NT2/D1 (cell line): ENCODE results near the gene AGTR2.
"Not testable (repeated sequence)": the region's sequence is repeated elsewhere in the genome, so short reads cannot be mapped to it uniquely, and the experiment has no call there.

ENCODE experiments used
- DNase-seq: peaks from one replicate; pipeline ENCODE4 v3.0.0-alpha.2; 2011; ENCODE audit warnings: low read depth, low spot score
- H3K27me3 ChIP-seq: 2 replicates; pipeline ENCODE4 v1.6.0; 2011; ENCODE audit warnings: mild to moderate bottlenecking; ENCODE audit not compliant: insufficient read length, insufficient read depth
- H3K36me3 ChIP-seq: 2 replicates; pipeline ENCODE4 v1.6.1; 2011; ENCODE audit warnings: mild to moderate bottlenecking, low read length, mixed read lengths; ENCODE audit not compliant: insufficient read depth, insufficient read length
- H3K4me1 ChIP-seq: 2 replicates; pipeline ENCODE4 v1.5.1; 2011; ENCODE audit not compliant: insufficient read depth, insufficient read length
- H3K4me3 ChIP-seq: 2 replicates; pipeline ENCODE4 v1.5.1; 2011; ENCODE audit warnings: low read depth; ENCODE audit not compliant: insufficient read length
- H3K9ac ChIP-seq: 2 replicates; pipeline ENCODE4 v1.6.0; 2011; ENCODE audit warnings: low read depth; ENCODE audit not compliant: insufficient read length
- H3K9me3 ChIP-seq: 2 replicates; pipeline ENCODE4 v1.5.1; 2011; ENCODE audit warnings: mild to moderate bottlenecking, low read length; ENCODE audit not compliant: insufficient read depth
- SUZ12 ChIP-seq: IDR thresholded peaks from 2 replicates; pipeline ENCODE4 v1.6.1; 2011; ENCODE audit not compliant: insufficient read length, insufficient read depth; ENCODE audit errors: extremely low read depth
- YY1 ChIP-seq: IDR thresholded peaks from 2 replicates; pipeline ENCODE4 v1.6.1; 2011; ENCODE audit not compliant: insufficient read length, insufficient read depth
- ZNF274 ChIP-seq: IDR thresholded peaks from 2 replicates; pipeline ENCODE4 v1.6.1; 2011; ENCODE audit warnings: mild to moderate bottlenecking, low read depth, low read length

The AGTR2 gene

GRCh38 chrX:116170511-116170910, at the start of gene AGTR2:
Gene AGTR2, plus strand, starts transcription at chrX:116170744. Its CDS starts 1,537 bp downstream, at chrX:116172281.
- TF ChIP-seq ZNF274 (no peak), SUZ12 (no peak), YY1 (no peak)
- Histone ChIP-seq H3K27me3 (no peaks in the 10 kb centered on the region), H3K9ac (no peak within 1 kb of the TSS), H3K36me3 (no peaks in the 10 kb centered on the region), H3K4me1 (no peaks in the 10 kb centered on the region), H3K9me3 (no peaks in the 10 kb centered on the region), H3K4me3 (no peak within 1 kb of the TSS)
- DNase-seq, result no peak

GRCh38 chrX:116135277-116135676, 35.3 kb upstream of the AGTR2 start:
- Histone ChIP-seq H3K4me1 (no peaks in the 10 kb centered on the region), H3K9me3 (no peaks in the 10 kb centered on the region), H3K4me3 (no peak overlapping the region), H3K36me3 (no peaks in the 10 kb centered on the region), H3K9ac (no peak overlapping the region), H3K27me3 (no peaks in the 10 kb centered on the region)
- TF ChIP-seq SUZ12 (no peak), YY1 (no peak), ZNF274 (no peak)
- DNase-seq, result no peak

- not testable (repeated sequence) for H3K9me3 ChIP-seq, H3K27me3 ChIP-seq, DNase-seq, H3K4me3 ChIP-seq, H3K4me1 ChIP-seq, H3K9ac ChIP-seq, H3K36me3 ChIP-seq
Observed at GRCh38 chrX:116141270-116141669, 29.3 kb upstream of the AGTR2 start.

GRCh38 chrX:116142976-116143375, 27.6 kb upstream of the AGTR2 start:
- Histone ChIP-seq H3K4me1 (no peaks in the 10 kb centered on the region), H3K4me3 (no peak overlapping the region), H3K9me3 (no peaks in the 10 kb centered on the region; the same call in 1 of the 2 replicates), H3K36me3 (no peaks in the 10 kb centered on the region), H3K9ac (no peak overlapping the region), H3K27me3 (no peaks in the 10 kb centered on the region)
- DNase-seq, result no peak
- TF ChIP-seq ZNF274 (no peak), YY1 (no peak), SUZ12 (no peak)

GRCh38 chrX:116172976-116173375, 2.4 kb downstream of the AGTR2 start:
- DNase-seq, result no peak

GRCh38 chrX:116181300-116181699, 10.8 kb downstream of the AGTR2 start:
- Histone ChIP-seq H3K9me3 (no peaks in the 10 kb centered on the region), H3K4me1 (no peaks in the 10 kb centered on the region), H3K4me3 (no peak overlapping the region), H3K27me3 (no peaks in the 10 kb centered on the region), H3K36me3 (no peaks in the 10 kb centered on the region), H3K9ac (no peak overlapping the region)
- DNase-seq, result no peak
- TF ChIP-seq SUZ12 (no peak), YY1 (no peak), ZNF274 (no peak)

More at GRCh38 chrX:116172976-116173375, 2.4 kb downstream of the AGTR2 start:
- Histone ChIP-seq H3K27me3 (no peaks in the 10 kb centered on the region), H3K9ac (no peak overlapping the region), H3K9me3 (no peaks in the 10 kb centered on the region), H3K4me1 (no peaks in the 10 kb centered on the region), H3K4me3 (no peak overlapping the region), H3K36me3 (no peaks in the 10 kb centered on the region)
- TF ChIP-seq ZNF274, result no peak
- no peak for TF ChIP-seq SUZ12
- TF ChIP-seq YY1, result no peak

- Histone ChIP-seq H3K4me3 (no peak overlapping the region), H3K36me3 (no peaks in the 10 kb centered on the region), H3K9me3 (no peaks in the 10 kb centered on the region), H3K27me3 (no peaks in the 10 kb centered on the region), H3K9ac (no peak overlapping the region), H3K4me1 (no peaks in the 10 kb centered on the region)
- no peak for DNase-seq
- TF ChIP-seq YY1 (no peak), ZNF274 (no peak), SUZ12 (no peak)
Observed at GRCh38 chrX:116185163-116185562, 14.6 kb downstream of the AGTR2 start.

GRCh38 chrX:116194649-116195048, 24.1 kb downstream of the AGTR2 start:
- H3K4me1 ChIP-seq, result no peaks in the 10 kb centered on the region
- DNase-seq, result no peak
- TF ChIP-seq YY1, result no peak
- TF ChIP-seq ZNF274, result no peak
- no peak for TF ChIP-seq SUZ12
- no peaks in the 10 kb centered on the region for H3K9me3 ChIP-seq
- H3K4me3 ChIP-seq, result no peak overlapping the region
- no peaks in the 10 kb centered on the region for H3K27me3 ChIP-seq
- H3K9ac ChIP-seq, result no peak overlapping the region
- no peaks in the 10 kb centered on the region for H3K36me3 ChIP-seq
